ENCODE data around the gene UNCX. TPM values are rescaled to one million over a fixed set of nuclear protein-coding genes. Genes with fewer than 3 reads are reported as not detected.

UNCX gene
- total and polyA plus RNA-seq, 2 experiments from 2014 or later = not detected

- peaks cover 17% of the 10 kb centered on the region for H3K27me3 Mint-ChIP-seq (ENCODE audit: insufficient read depth, low read depth, poor library complexity)
- no peaks in the 10 kb centered on the region for H3K27me3 ChIP-seq (ENCODE audit: insufficient read depth)
- no peaks in the 10 kb centered on the region for H4K20me1 ChIP-seq (replicated peaks; ENCODE audit: insufficient read depth)
- no peaks in the 10 kb centered on the region for H3K79me2 ChIP-seq (replicated peaks; ENCODE audit: insufficient read depth)
- no peaks in the 10 kb centered on the region for H3K36me3 ChIP-seq (ENCODE audit: insufficient read depth)
- DNase-seq (ENCODE audit: low spot score) (no peak), ATAC-seq (no peak)
- H3K4me3 ChIP-seq = no peak overlapping the region
- no peak overlapping the region for H3K27ac Mint-ChIP-seq
- peaks cover 4% of the 10 kb centered on the region for H3K36me3 Mint-ChIP-seq (ENCODE audit: low read depth)
- no peak overlapping the region for H3K4me3 Mint-ChIP-seq
- H3F3A ChIP-seq (replicated peaks; ENCODE audit: low read depth) = no peaks in the 10 kb centered on the region
- no peak for TF ChIP-seq POLR2AphosphoS5 (IDR thresholded peaks at IDR 0.05; ENCODE audit: low read depth)
- no peak for TF ChIP-seq CTCF (conservative IDR thresholded peaks at IDR 0.05; ENCODE audit: low read depth in 2 of 2)
- TF ChIP-seq JUNB (IDR thresholded peaks at IDR 0.05; ENCODE audit: unreplicated experiment) = no peak
- TF ChIP-seq ZNF331 (CRISPR knock-in tag; IDR thresholded peaks at IDR 0.05; ENCODE audit: low read depth) = no peak
- no peak for TF ChIP-seq ZNF114 (CRISPR knock-in tag; IDR thresholded peaks at IDR 0.05)
- TF ChIP-seq NANOG (IDR thresholded peaks at IDR 0.05; ENCODE audit: borderline replicate concordance) = no peak
- no peaks in the 10 kb centered on the region for H3K4me1 ChIP-seq (ENCODE audit: insufficient read depth)
- H3K9me3 Mint-ChIP-seq = peaks cover 8% of the 10 kb centered on the region
- H3K9me2 ChIP-seq (ENCODE audit: insufficient read depth) = no peaks in the 10 kb centered on the region
- H3K4me2 ChIP-seq = no peak overlapping the region
- no peak overlapping the region for H2AFZ ChIP-seq
- no peak overlapping the region for H3K27ac ChIP-seq (ENCODE audit: low read depth)
- H3K4me1 Mint-ChIP-seq = no peaks in the 10 kb centered on the region; the same call in 2 of the 3 replicates
Observed at GRCh38 chr7:1268076-1268815, 35.6 kb downstream of the UNCX start.

- peaks cover 4% of the 10 kb centered on the region for H3K36me3 Mint-ChIP-seq (ENCODE audit: low read depth)
- no peaks in the 10 kb centered on the region for H3K36me3 ChIP-seq (ENCODE audit: insufficient read depth)
- H3K9me3 Mint-ChIP-seq = peaks cover 8% of the 10 kb centered on the region
- no peak overlapping the region for H3K27ac Mint-ChIP-seq
- no peak for DNase-seq (ENCODE audit: low spot score)
- H3K4me2 ChIP-seq = no peak overlapping the region
- no peak overlapping the region for H3K27ac ChIP-seq (ENCODE audit: low read depth)
- H3K4me1 Mint-ChIP-seq = no peaks in the 10 kb centered on the region; the same call in 2 of the 3 replicates
- no peak for ATAC-seq
- no peaks in the 10 kb centered on the region for H3K9me2 ChIP-seq (ENCODE audit: insufficient read depth)
- H4K20me1 ChIP-seq (replicated peaks; ENCODE audit: insufficient read depth) = no peaks in the 10 kb centered on the region
- H3K27me3 ChIP-seq (ENCODE audit: insufficient read depth) = no peaks in the 10 kb centered on the region
- no peak overlapping the region for H2AFZ ChIP-seq
- H3K4me3 Mint-ChIP-seq = no peak overlapping the region
- no peaks in the 10 kb centered on the region for H3F3A ChIP-seq (replicated peaks; ENCODE audit: low read depth)
- no peaks in the 10 kb centered on the region for H3K79me2 ChIP-seq (replicated peaks; ENCODE audit: insufficient read depth)
- H3K27me3 Mint-ChIP-seq (ENCODE audit: insufficient read depth, low read depth, poor library complexity) = peaks cover 17% of the 10 kb centered on the region
- no peak overlapping the region for H3K4me3 ChIP-seq
- no peaks in the 10 kb centered on the region for H3K4me1 ChIP-seq (ENCODE audit: insufficient read depth)
- no peak for TF ChIP-seq CTCF (conservative IDR thresholded peaks at IDR 0.05; ENCODE audit: low read depth in 2 of 2)
- no peak for TF ChIP-seq JUNB (IDR thresholded peaks at IDR 0.05; ENCODE audit: unreplicated experiment)
- no peak for TF ChIP-seq ZNF114 (CRISPR knock-in tag; IDR thresholded peaks at IDR 0.05)
- TF ChIP-seq STAT1 (IDR thresholded peaks at IDR 0.05; ENCODE audit: unreplicated experiment) = no peak
- TF ChIP-seq EZH2phosphoT487 (IDR thresholded peaks at IDR 0.05; ENCODE audit: unreplicated experiment) = no peak
- no peak for TF ChIP-seq NANOG (IDR thresholded peaks at IDR 0.05; ENCODE audit: borderline replicate concordance)
- no peak for TF ChIP-seq ZNF462 (CRISPR knock-in tag; IDR thresholded peaks at IDR 0.05)
- TF ChIP-seq POLR2AphosphoS5 (IDR thresholded peaks at IDR 0.05; ENCODE audit: low read depth) = no peak
Observed at GRCh38 chr7:1268866-1269265, 36.2 kb downstream of the UNCX start.
